ENCODE results near the gene FOXJ3. TPM values are rescaled to one million over a fixed set of nuclear protein-coding genes. Genes with fewer than 3 reads are reported as not detected.

Gene FOXJ3
- total RNA-seq, 2 experiments from 2014 or later = 43.1 to 44.0 TPM

- peaks cover 3% of the 10 kb centered on the region for H3K27me3 Mint-ChIP-seq
These were observed 37.8 kb upstream of the FOXJ3 start for GRCh38 chr1:42372796-42373195.

GRCh38 chr1:42370876-42371549 lies 36.0 kb upstream of the FOXJ3 start:
- DNase-seq (no peak), ATAC-seq (no peak)
- Mint-ChIP-seq H3K27ac (no peak overlapping the region), H3K9me3 (no peaks in the 10 kb centered on the region), H3K36me3 (ENCODE audit: low read depth) (no peaks in the 10 kb centered on the region), H3K27me3 (peaks cover 4% of the 10 kb centered on the region), H3K4me3 (no peak overlapping the region), H3K4me1 (ENCODE audit: low read depth) (no peaks in the 10 kb centered on the region)
- TF ChIP-seq CTCF (IDR thresholded peaks at IDR 0.05) = no peak
- intact Hi-C loops (cut with micrococcal nuclease) = no loop called here
- ChIA-PET CTCF (interaction anchor here (0.8 to 1.0 kb wide), 2 partner anchors 15 to 27 kb away, joined by 3 read pairs; no protein-coding TSS in a partner anchor), POLR2A (interaction anchor here (0.6 kb wide), 1 partner anchor 94 kb away, joined by 3 read pairs; no protein-coding TSS in a partner anchor)

More at GRCh38 chr1:42372796-42373195, 37.8 kb upstream of the FOXJ3 start:
- DNase-seq (no peak), ATAC-seq (no peak)
- ChIA-PET POLR2A (no interaction called here), CTCF (no interaction called here)
- Mint-ChIP-seq H3K4me3 (no peak overlapping the region), H3K36me3 (ENCODE audit: low read depth) (no peaks in the 10 kb centered on the region), H3K9me3 (no peaks in the 10 kb centered on the region), H3K27ac (no peak overlapping the region), H3K4me1 (ENCODE audit: low read depth) (no peaks in the 10 kb centered on the region)
- no peak for TF ChIP-seq CTCF (IDR thresholded peaks at IDR 0.05)
- intact Hi-C loops (cut with micrococcal nuclease) = no loop called here

GRCh38 chr1:42369471-42369870 lies 34.4 kb upstream of the FOXJ3 start:
- TF ChIP-seq CTCF (IDR thresholded peaks at IDR 0.05) = no peak
- ChIA-PET POLR2A (interaction anchor here (0.6 kb wide), 1 partner anchor 204 kb away, joined by 3 read pairs; no protein-coding TSS in a partner anchor), CTCF (interaction anchor here (0.7 kb wide), 1 partner anchor 1045 kb away, joined by 3 read pairs; no protein-coding TSS in a partner anchor)
- H3K9me3 Mint-ChIP-seq = no peaks in the 10 kb centered on the region
- no peaks in the 10 kb centered on the region for H3K36me3 Mint-ChIP-seq (ENCODE audit: low read depth)
- no peaks in the 10 kb centered on the region for H3K4me1 Mint-ChIP-seq (ENCODE audit: low read depth)
- peaks cover 4% of the 10 kb centered on the region for H3K27me3 Mint-ChIP-seq
- no peak overlapping the region for H3K27ac Mint-ChIP-seq
- ATAC-seq (no peak), DNase-seq (no peak)
- H3K4me3 Mint-ChIP-seq = no peak overlapping the region
- intact Hi-C loops (cut with micrococcal nuclease) = no loop called here

- TF ChIP-seq CTCF (IDR thresholded peaks at IDR 0.05) = no peak
- Mint-ChIP-seq H3K4me3 (no peak overlapping the region), H3K36me3 (ENCODE audit: low read depth) (no peaks in the 10 kb centered on the region), H3K27ac (no peak overlapping the region), H3K27me3 (peaks cover 4% of the 10 kb centered on the region), H3K9me3 (no peaks in the 10 kb centered on the region), H3K4me1 (ENCODE audit: low read depth) (no peaks in the 10 kb centered on the region)
- ATAC-seq (no peak), DNase-seq (no peak)
- intact Hi-C loops (cut with micrococcal nuclease) = no loop called here
- POLR2A ChIA-PET = no interaction called here
- CTCF ChIA-PET = interaction anchor here (1.1 kb wide), 1 partner anchor 23 kb away, joined by 3 read pairs; no protein-coding TSS in a partner anchor
These were observed 33.2 kb upstream of the FOXJ3 start for GRCh38 chr1:42368096-42368795.

GRCh38 chr1:42365118-42365517 lies 30.1 kb upstream of the FOXJ3 start:
- ChIA-PET CTCF (no interaction called here), POLR2A (no interaction called here)
- no peak overlapping the region for H3K27ac Mint-ChIP-seq
- H3K4me1 Mint-ChIP-seq (ENCODE audit: low read depth) = no peaks in the 10 kb centered on the region
- TF ChIP-seq CTCF (IDR thresholded peaks at IDR 0.05) = no peak
- peaks cover 7% of the 10 kb centered on the region for H3K27me3 Mint-ChIP-seq
- intact Hi-C loops (cut with micrococcal nuclease) = no loop called here
- no peaks in the 10 kb centered on the region for H3K9me3 Mint-ChIP-seq
- no peaks in the 10 kb centered on the region for H3K36me3 Mint-ChIP-seq (ENCODE audit: low read depth)
- H3K4me3 Mint-ChIP-seq = no peak overlapping the region
- DNase-seq (no peak), ATAC-seq (no peak)
